Ectodermal cell (in vitro differentiated cells): ENCODE results near the gene LAMC2.
"Not testable (repeated sequence)": the region's sequence is repeated elsewhere in the genome, so short reads cannot be mapped to it uniquely, and the experiment has no call there.

Source experiments
- H3K27ac ChIP-seq: 2 replicates; pipeline ENCODE4 v1.7.0; 2013; ENCODE audit warnings: mild to moderate bottlenecking, low read depth, low read length; ENCODE audit not compliant: insufficient read depth, poor library complexity, severe bottlenecking
- H3K27me3 ChIP-seq: 2 replicates; pipeline ENCODE4 v1.7.0; 2013; ENCODE audit warnings: mild to moderate bottlenecking, low read length; ENCODE audit not compliant: insufficient read depth, control insufficient read depth, poor library complexity, severe bottlenecking
- H3K36me3 ChIP-seq: one replicate; pipeline ENCODE4 v1.7.0; 2013; ENCODE audit warnings: low read length; ENCODE audit not compliant: control insufficient read depth, insufficient read depth
- H3K4me1 ChIP-seq: one replicate; pipeline ENCODE4 v1.7.0; 2013; ENCODE audit warnings: low read length; ENCODE audit not compliant: control insufficient read depth, insufficient read depth
- H3K4me3 ChIP-seq: 2 replicates; pipeline ENCODE4 v1.7.0; 2013; ENCODE audit warnings: low read depth, low read length, control low read depth; ENCODE audit not compliant: insufficient read depth
- H3K9me3 ChIP-seq: 2 replicates; pipeline ENCODE4 v1.7.0; 2013; ENCODE audit warnings: mild to moderate bottlenecking, low read length, moderate library complexity; ENCODE audit not compliant: control insufficient read depth
- WGBS, 2 experiments: methylation state at CpG; one replicate each; pipeline ENCODE4 v1.1.7; 2013; ENCODE audit warnings: missing lambda C conversion rate in 2 of 2; 5-methylcytosine and 5-hydroxymethylcytosine counted together

The LAMC2 gene

DNA sequence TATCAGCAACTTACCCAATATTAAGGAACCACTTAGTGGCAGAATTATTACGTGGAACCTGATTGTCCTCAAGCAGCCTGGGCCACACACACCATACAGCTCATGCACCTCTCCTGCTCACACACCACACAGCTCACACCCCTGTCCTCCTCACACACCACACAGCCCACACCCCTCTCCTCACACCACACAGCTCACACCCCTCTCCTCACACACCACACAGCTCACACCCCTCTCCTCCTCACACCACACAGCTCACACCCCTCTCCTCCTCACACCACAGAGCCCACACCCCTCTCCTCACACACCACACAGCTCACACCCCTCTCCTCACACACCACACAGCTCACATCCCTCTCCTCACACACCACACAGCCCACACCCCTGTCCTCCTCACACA, 36.8 kb upstream of the LAMC2 start:
- H3K36me3 ChIP-seq: no peaks in the 10 kb centered on the region
- H3K27ac ChIP-seq: no peak overlapping the region
- H3K27me3 ChIP-seq: no peaks in the 10 kb centered on the region
- no peaks in the 10 kb centered on the region for H3K4me1 ChIP-seq
- 93 to 97% methylated on average over 1 of the region's 1 CpG for WGBS, 2 experiments
- H3K9me3 ChIP-seq: no peaks in the 10 kb centered on the region
- no peak overlapping the region for H3K4me3 ChIP-seq

DNA sequence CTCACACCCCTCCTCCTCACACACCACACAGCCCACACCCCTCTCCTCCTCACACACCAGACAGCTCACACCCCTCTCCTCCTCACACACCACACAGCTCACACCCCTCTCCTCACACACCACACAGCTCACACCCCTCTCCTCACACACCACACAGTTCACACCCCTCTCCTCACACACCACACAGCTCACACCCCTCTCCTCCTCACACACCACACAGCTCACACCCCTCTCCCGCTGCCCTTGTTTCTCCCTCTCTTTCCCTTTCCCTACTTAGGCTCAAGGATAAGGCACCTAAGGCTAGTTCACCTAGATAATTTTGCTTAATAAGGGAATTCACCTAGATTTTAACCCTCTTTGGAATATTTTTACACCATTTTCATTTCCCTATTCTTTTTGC, 36.0 kb upstream of the LAMC2 start:
- not testable (repeated sequence) for H3K36me3 ChIP-seq, H3K27me3 ChIP-seq, H3K9me3 ChIP-seq, H3K27ac ChIP-seq, H3K4me3 ChIP-seq, H3K4me1 ChIP-seq
- 84 to 93% methylated on average over 1 of the region's 1 CpG for WGBS, 2 experiments

DNA sequence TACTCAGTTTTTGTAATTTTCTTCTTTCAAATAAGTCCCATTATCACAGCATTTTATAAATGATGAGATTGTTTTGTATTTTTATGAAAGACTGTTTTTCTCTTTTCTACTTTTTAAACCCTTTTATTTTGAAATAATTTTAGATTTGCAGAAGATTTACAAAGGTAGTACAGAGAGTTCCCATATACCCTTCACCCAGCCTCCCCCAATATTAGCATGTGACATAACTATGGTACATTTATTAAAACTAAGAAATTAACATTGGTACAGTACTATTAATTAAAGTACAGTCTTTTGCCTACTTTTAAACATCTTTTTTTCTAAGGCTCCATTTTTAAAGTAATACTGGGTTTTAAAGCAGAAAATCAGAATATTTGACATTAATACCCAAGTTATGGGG, 35.6 kb upstream of the LAMC2 start:
- H3K4me3 ChIP-seq: no peak overlapping the region
- H3K4me1 ChIP-seq: no peaks in the 10 kb centered on the region
- H3K27me3 ChIP-seq: no peaks in the 10 kb centered on the region
- H3K9me3 ChIP-seq: no peaks in the 10 kb centered on the region
- H3K27ac ChIP-seq: no peak overlapping the region
- no peaks in the 10 kb centered on the region for H3K36me3 ChIP-seq

DNA sequence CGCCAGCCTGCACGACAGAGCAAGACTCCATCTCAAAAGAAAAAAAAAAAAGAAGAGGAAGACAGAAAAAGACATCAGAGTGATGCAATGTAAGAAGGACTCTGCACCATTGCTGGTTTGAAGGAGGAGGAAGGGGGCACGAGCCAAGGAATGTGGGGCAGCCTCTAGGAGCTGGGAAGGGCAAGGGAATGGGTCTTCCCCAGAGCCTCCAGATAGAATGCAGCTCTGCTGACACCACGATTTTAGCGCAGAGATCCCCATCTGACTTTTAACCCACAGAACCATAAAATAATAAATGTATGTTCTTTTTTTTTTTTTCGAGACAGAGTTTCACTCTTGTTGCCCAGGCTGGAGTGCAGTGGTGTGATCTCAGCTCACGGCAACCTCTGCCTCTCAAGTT, 33.9 kb upstream of the LAMC2 start:
- Histone ChIP-seq H3K36me3 (no peaks in the 10 kb centered on the region), H3K27me3 (no peaks in the 10 kb centered on the region), H3K4me3 (no peak overlapping the region), H3K4me1 (no peaks in the 10 kb centered on the region), H3K9me3 (no peaks in the 10 kb centered on the region), H3K27ac (no peak overlapping the region)
- 93 to 95% methylated on average over 5 to 7 of the region's 7 CpGs for WGBS, 2 experiments

DNA sequence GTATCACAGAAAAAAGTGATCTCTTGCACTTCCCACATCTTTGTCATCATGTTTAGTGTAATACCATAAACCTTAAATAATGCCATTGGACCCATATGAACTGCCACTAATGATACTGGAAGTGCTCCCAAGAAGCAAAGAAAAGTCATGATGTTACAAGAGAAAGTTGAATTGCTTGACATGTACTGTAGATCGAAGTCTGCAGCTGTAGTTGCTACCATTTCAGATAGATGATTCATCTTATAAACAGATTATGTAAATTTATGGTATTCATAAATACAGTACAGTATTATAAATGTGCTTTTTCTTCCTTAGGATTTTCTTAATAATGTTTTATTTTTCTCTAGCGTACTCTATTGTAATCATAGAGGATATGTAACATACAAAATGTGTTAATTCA, 30.1 kb upstream of the LAMC2 start:
- H3K4me1 ChIP-seq: no peaks in the 10 kb centered on the region
- 100% methylated on average over 1 of the region's 2 CpGs; no CpG with 5 or more reads in 1 of the 2 experiments for WGBS, 2 experiments
- H3K4me3 ChIP-seq: no peak overlapping the region
- H3K27me3 ChIP-seq: no peaks in the 10 kb centered on the region
- H3K9me3 ChIP-seq: no peaks in the 10 kb centered on the region
- H3K36me3 ChIP-seq: no peaks in the 10 kb centered on the region
- no peak overlapping the region for H3K27ac ChIP-seq

DNA sequence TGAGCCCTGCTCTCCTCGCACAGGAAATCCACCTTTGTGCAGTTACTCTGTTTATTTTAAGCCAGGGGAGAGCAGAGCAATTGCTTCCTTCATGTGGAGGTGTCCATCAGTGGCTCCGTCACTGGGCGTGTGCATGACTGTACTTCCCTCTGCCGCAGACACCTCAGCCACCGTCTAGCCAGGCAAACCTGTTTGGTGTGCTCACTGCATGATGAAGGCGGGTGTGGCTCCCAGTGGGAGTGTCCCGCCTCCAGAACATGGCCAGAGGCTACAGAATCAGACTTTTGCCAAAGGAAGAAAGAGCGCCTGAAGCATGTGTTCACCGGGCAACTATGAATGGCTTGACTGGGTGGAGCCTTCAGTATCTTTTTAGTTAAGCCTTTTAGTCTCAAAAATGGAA, 26.1 kb upstream of the LAMC2 start:
- Histone ChIP-seq H3K4me3 (no peak overlapping the region), H3K27ac (no peak overlapping the region), H3K9me3 (no peaks in the 10 kb centered on the region), H3K36me3 (no peaks in the 10 kb centered on the region), H3K27me3 (no peaks in the 10 kb centered on the region), H3K4me1 (peaks cover 10% of the 10 kb centered on the region)
- WGBS, 2 experiments: 96% methylated on average over 9 of the region's 9 CpGs

DNA sequence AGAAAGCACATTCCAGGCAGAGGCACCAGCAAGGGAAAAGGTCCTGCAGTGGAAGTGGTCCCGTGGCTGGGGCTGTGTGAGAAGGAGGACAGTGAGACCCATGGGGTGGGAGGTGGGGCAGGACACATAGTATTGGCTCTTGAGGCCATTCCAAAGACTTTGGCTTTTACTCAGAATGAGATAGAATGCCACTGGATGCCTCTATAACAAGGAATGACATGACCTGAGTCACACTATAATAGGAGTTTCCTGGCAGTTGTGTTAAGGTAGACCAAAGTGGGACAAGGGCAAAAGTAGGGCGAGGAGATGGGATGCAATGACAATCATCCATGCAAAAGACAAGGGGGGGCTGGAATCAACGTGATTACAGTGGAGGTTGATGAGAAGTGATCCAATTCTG, 24.7 kb upstream of the LAMC2 start:
- H3K4me1 ChIP-seq: peaks cover 16% of the 10 kb centered on the region
- no peaks in the 10 kb centered on the region for H3K9me3 ChIP-seq
- H3K36me3 ChIP-seq: no peaks in the 10 kb centered on the region
- H3K27me3 ChIP-seq: no peaks in the 10 kb centered on the region
- H3K4me3 ChIP-seq: no peak overlapping the region
- WGBS, 2 experiments: 92 to 93% methylated on average over 3 of the region's 3 CpGs
- H3K27ac ChIP-seq: no peak overlapping the region

DNA sequence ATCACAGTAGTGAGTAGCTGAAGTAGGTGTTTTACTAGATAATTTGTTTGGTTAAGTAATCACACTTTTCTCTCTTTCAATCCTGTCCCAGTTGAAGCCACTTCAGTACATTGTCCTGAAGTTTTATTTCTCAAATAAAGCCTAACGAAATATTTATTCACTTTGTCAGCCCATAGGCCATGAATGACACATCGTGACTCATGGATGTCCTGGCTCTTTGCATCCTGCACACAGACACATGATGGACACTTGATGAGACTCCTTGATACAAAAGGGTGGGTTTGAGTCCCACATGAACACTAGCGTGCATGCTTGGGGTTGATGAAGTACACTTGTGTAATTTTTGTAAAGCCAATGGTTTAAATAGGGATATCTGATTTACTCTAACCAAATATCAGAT, 22.7 kb upstream of the LAMC2 start:
- Histone ChIP-seq H3K27ac (no peak overlapping the region), H3K27me3 (no peaks in the 10 kb centered on the region)

DNA sequence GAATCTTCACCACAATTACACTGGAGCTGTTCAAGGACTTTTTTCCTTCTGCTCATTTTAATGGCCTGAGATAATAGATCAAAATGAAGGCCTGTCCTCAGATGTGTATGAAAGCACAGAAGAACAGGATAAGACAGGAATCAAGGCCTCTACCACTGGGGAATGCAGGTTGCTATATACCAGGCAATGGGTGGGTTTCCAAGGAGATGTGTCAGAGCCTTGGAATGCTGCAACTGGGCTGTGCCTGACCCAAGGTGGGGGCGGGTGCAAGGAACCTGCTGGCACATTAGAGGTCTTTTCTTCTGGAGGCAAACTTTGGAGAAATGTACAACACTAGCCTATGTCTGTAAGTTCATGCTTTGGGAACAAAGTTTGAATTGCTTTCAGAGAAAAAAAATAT, 21.7 kb upstream of the LAMC2 start:
- Histone ChIP-seq H3K36me3 (no peaks in the 10 kb centered on the region), H3K4me3 (no peak overlapping the region), H3K4me1 (peaks cover 16% of the 10 kb centered on the region), H3K27me3 (no peaks in the 10 kb centered on the region), H3K27ac (peak overlapping the region; percentile 44), H3K9me3 (no peaks in the 10 kb centered on the region)
- 44 to 67% methylated on average over 1 of the region's 1 CpG for WGBS, 2 experiments

More for the DNA sequence above, 22.7 kb upstream of the LAMC2 start:
- H3K36me3 ChIP-seq: no peaks in the 10 kb centered on the region
- no peak overlapping the region for H3K4me3 ChIP-seq
- no peaks in the 10 kb centered on the region for H3K9me3 ChIP-seq
- H3K4me1 ChIP-seq: peaks cover 16% of the 10 kb centered on the region
- 95% methylated on average over 3 of the region's 3 CpGs for WGBS, 2 experiments

DNA sequence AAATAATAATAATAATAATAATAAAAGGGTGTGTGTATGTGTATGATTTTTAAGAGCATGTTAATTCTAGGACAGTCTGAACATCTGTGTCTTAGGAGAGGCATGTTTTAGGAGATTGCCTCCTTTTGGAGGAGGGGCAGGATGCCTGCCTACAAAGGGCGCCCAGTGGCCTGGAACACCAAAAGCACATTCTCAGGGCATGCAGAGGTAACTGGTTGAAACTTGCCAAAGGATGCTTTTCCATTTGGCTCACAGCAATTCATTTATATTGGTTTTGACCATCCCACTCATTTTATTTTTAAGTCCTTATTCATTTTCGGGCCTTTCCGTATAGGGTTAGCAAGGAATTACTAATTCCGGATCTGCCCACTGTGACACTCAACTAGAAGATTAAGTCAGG, 21.1 kb upstream of the LAMC2 start:
- WGBS, 2 experiments: 95 to 99% methylated on average over 4 of the region's 4 CpGs
- no peak overlapping the region for H3K27ac ChIP-seq
- no peaks in the 10 kb centered on the region for H3K27me3 ChIP-seq
- H3K36me3 ChIP-seq: no peaks in the 10 kb centered on the region
- H3K4me1 ChIP-seq: peaks cover 16% of the 10 kb centered on the region
- H3K4me3 ChIP-seq: no peak overlapping the region
- no peaks in the 10 kb centered on the region for H3K9me3 ChIP-seq

DNA sequence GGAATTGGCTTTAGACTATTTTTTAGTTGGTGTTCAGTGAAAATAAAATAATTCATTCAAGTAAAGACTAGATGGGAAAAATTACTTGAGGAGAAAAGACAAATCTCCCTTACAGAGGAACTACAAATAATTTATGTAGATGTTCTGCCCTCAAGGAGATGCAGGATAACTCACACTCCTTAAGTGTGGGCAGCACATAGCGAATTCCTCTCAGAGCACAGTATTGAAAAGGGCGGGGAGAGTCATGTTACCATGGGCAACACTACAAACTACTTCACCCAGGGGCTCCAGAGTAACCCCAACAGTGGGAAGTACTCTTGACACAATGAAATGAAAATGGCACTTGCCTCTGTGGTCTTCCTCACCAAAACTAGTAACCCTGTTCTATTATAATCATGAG, 20.6 kb upstream of the LAMC2 start:
- no peak overlapping the region for H3K4me3 ChIP-seq
- no peaks in the 10 kb centered on the region for H3K36me3 ChIP-seq
- no peak overlapping the region for H3K27ac ChIP-seq
- peaks cover 16% of the 10 kb centered on the region for H3K4me1 ChIP-seq
- H3K9me3 ChIP-seq: no peaks in the 10 kb centered on the region
- H3K27me3 ChIP-seq: no peaks in the 10 kb centered on the region
- WGBS, 2 experiments: 89 to 91% methylated on average over 2 of the region's 2 CpGs
